ENCODE measurements around the gene PKP2. TPM values are rescaled to one million over a fixed set of nuclear protein-coding genes. Genes with fewer than 3 reads are reported as not detected.

The PKP2 gene
- total RNA-seq, 6 donors from 2014 or later, result 2.5 to 14.8 (median 5.5) TPM

DNA sequence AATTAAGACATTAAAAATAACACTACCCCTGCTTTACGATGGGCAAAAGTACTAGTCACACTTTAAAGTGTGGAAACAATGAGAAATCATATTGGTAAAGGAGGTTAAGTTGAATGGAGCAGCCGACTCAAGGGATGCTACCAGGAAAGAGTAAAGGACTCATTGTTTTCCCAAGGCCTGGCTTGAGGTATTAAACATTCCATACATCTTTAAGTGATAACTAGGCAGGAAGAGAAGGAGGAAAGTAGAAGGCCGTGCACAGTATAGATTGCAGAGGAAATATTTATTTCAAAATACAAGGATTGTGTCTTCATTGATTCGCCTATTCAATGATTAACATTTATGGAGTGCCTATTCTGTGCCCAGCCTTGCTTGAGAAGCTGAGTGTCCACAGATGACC lies 120.3 kb downstream of the PKP2 start:
- DNase-seq (no peak), ATAC-seq (ENCODE audit: low FRiP score in 2 of 2) (no peak)
- TF ChIP-seq POLR2AphosphoS5 (IDR thresholded peaks at IDR 0.05) (no peak), EP300 (IDR thresholded peaks at IDR 0.05) (no peak), POLR2A (IDR thresholded peaks at IDR 0.05) (no peak)
- TF ChIP-seq, protein P1, sequence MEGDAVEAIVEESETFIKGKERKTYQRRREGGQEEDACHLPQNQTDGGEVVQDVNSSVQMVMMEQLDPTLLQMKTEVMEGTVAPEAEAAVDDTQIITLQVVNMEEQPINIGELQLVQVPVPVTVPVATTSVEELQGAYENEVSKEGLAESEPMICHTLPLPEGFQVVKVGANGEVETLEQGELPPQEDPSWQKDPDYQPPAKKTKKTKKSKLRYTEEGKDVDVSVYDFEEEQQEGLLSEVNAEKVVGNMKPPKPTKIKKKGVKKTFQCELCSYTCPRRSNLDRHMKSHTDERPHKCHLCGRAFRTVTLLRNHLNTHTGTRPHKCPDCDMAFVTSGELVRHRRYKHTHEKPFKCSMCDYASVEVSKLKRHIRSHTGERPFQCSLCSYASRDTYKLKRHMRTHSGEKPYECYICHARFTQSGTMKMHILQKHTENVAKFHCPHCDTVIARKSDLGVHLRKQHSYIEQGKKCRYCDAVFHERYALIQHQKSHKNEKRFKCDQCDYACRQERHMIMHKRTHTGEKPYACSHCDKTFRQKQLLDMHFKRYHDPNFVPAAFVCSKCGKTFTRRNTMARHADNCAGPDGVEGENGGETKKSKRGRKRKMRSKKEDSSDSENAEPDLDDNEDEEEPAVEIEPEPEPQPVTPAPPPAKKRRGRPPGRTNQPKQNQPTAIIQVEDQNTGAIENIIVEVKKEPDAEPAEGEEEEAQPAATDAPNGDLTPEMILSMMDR (IDR thresholded peaks at IDR 0.05), result no peak
- WGBS, 2 donors, result 72 to 79% methylated on average over 4 of the region's 4 CpGs
- H3K4me3 ChIP-seq, result no peak overlapping the region
- no peaks in the 10 kb centered on the region for H3K27me3 ChIP-seq
- no peaks in the 10 kb centered on the region for H3K4me1 ChIP-seq
- no peak overlapping the region for H3K27ac ChIP-seq
- no peaks in the 10 kb centered on the region for H3K36me3 ChIP-seq
- H3K9me3 ChIP-seq, result no peaks in the 10 kb centered on the region

DNA sequence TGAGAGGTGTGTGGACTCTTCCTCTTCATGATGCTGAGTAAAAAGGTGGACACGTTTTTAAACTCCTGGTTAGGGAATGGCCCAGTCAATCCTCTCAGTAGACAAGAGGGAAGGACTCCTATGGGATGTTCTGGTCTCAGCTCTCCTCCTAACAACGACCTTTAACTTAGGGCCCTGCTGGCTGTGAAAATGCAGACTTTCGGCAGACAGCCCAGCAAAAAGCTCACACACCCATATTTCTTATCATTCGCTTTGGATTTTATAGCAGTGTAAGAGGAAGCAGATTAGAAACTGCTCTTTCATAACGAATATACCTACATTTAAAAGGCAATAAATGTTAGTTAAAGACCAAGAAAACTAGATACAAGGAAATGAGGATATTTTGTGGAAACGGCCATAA lies 122.9 kb downstream of the PKP2 start:
- Histone ChIP-seq H3K4me1 (no peaks in the 10 kb centered on the region), H3K36me3 (no peaks in the 10 kb centered on the region), H3K9me3 (no peaks in the 10 kb centered on the region), H3K4me3 (no peak overlapping the region), H3K27ac (no peak overlapping the region), H3K27me3 (no peaks in the 10 kb centered on the region)
- ATAC-seq (ENCODE audit: low FRiP score in 2 of 2), result no peak
- WGBS, 2 donors, result 57 to 66% methylated on average over 6 of the region's 6 CpGs
- TF ChIP-seq POLR2AphosphoS5 (IDR thresholded peaks at IDR 0.05) (no peak), EP300 (IDR thresholded peaks at IDR 0.05) (no peak), POLR2A (IDR thresholded peaks at IDR 0.05) (no peak)
- TF ChIP-seq, protein P1 (IDR thresholded peaks at IDR 0.05), result no peak
- DNase-seq, result no peak

DNA sequence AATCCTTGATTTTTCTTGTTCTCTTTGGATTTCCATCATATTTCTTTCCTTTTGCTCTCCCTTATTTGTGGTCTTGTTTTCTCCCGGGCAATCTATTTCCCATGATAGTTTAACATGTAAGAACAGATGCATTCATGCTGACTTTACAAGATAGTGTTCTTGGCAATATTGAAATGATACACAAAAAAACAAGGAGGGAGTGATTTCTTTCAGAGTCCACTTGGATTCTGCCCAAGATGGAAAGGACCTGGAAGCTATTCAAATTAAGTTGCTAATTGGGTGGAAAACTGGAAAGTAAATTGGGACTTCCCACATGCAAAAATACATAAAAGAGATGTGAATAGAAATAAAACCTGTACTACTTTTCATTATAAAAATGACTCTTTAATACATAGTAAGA lies 126.4 kb downstream of the PKP2 start:
- no peak overlapping the region for H3K4me3 ChIP-seq
- no peaks in the 10 kb centered on the region for H3K27me3 ChIP-seq
- 59 to 72% methylated on average over 1 of the region's 1 CpG for WGBS, 2 donors
- TF ChIP-seq EP300 (IDR thresholded peaks at IDR 0.05) (no peak), POLR2A (IDR thresholded peaks at IDR 0.05) (no peak), POLR2AphosphoS5 (IDR thresholded peaks at IDR 0.05) (no peak)
- TF ChIP-seq, protein P1 (IDR thresholded peaks at IDR 0.05), result no peak
- no peaks in the 10 kb centered on the region for H3K36me3 ChIP-seq
- H3K27ac ChIP-seq, result no peak overlapping the region
- H3K4me1 ChIP-seq, result no peaks in the 10 kb centered on the region
- ATAC-seq (ENCODE audit: low FRiP score in 2 of 2) (no peak), DNase-seq (no peak)
- H3K9me3 ChIP-seq, result no peaks in the 10 kb centered on the region

DNA sequence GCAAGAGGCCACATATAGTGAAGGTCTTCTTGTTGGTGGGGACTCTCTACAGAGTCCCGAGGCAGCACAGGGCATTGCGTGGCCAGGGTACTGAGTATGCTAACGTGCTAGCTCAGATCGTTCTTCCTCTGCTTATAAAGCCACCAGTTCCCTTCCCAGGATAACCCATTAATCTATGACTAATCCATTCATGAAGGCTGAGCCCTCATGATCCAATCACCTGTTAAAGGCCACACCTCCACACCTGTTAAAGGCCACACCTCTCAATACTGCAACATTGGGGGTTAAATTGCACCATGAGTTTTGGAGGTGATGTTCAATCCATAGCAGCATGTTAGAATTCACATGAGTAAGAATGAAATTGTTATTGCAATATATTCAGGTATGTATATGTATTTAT lies 128.1 kb downstream of the PKP2 start:
- no peak overlapping the region for H3K27ac ChIP-seq
- H3K9me3 ChIP-seq, result no peaks in the 10 kb centered on the region
- H3K4me1 ChIP-seq, result no peaks in the 10 kb centered on the region
- 66 to 86% methylated on average over 4 of the region's 4 CpGs for WGBS, 2 donors
- no peak for TF ChIP-seq POLR2A (IDR thresholded peaks at IDR 0.05)
- TF ChIP-seq EP300 (IDR thresholded peaks at IDR 0.05), result no peak
- TF ChIP-seq POLR2AphosphoS5 (IDR thresholded peaks at IDR 0.05), result no peak
- TF ChIP-seq, protein P1 (IDR thresholded peaks at IDR 0.05), result no peak
- H3K27me3 ChIP-seq, result no peaks in the 10 kb centered on the region
- H3K36me3 ChIP-seq, result no peaks in the 10 kb centered on the region
- no peak overlapping the region for H3K4me3 ChIP-seq
- ATAC-seq (ENCODE audit: low FRiP score in 2 of 2) (no peak), DNase-seq (no peak)

DNA sequence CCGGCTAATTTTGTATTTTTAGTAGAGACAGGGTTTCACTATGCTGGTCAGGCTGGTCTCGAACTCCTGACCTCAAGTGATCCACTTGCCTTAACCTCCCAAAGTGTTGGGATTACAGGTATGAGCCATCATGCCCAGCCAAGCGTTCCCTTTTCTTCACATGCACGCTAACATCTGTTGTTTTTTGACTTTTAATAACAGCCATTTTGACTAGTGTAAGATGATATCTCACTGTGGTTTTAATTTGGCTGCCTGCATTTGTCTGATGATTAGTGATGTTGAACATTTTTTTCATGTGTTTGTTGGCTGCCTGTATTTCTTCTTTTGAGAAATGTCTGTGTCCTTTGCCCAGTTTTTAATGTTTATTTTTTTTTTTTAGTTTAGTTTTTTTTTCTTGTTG lies 130.7 kb downstream of the PKP2 start:
- DNase-seq (no peak), ATAC-seq (ENCODE audit: low FRiP score in 2 of 2) (no peak)
- H3K9me3 ChIP-seq, result no peaks in the 10 kb centered on the region
- H3K4me1 ChIP-seq, result no peaks in the 10 kb centered on the region
- 73 to 80% methylated on average over 4 of the region's 4 CpGs for WGBS, 2 donors
- TF ChIP-seq EP300 (IDR thresholded peaks at IDR 0.05) (no peak), POLR2AphosphoS5 (IDR thresholded peaks at IDR 0.05) (no peak)
- no peaks in the 10 kb centered on the region for H3K36me3 ChIP-seq
- no peak overlapping the region for H3K4me3 ChIP-seq
- H3K27me3 ChIP-seq, result no peaks in the 10 kb centered on the region
- no peak overlapping the region for H3K27ac ChIP-seq
